ENCODE results near the gene ALCAM.

The ALCAM gene

GRCh38 chr3:105356396-105356795 lies 10.3 kb upstream of the ALCAM start:
- TF ChIP-seq POLR2AphosphoS5 (IDR thresholded peaks at IDR 0.05; ENCODE audit: low read depth, low read length) (no peak), TAF1 (IDR thresholded peaks at IDR 0.05; ENCODE audit: borderline replicate concordance, insufficient read depth, low read length) (no peak), SIN3A (IDR thresholded peaks at IDR 0.05; ENCODE audit: borderline replicate concordance, insufficient read depth, low read length) (no peak), FOXP2 (optimal IDR thresholded peaks at IDR 0.05; ENCODE audit: borderline replicate concordance, extremely low read depth, extremely low read length, insufficient read depth) (no peak)
- TF ChIP-seq, protein P1, sequence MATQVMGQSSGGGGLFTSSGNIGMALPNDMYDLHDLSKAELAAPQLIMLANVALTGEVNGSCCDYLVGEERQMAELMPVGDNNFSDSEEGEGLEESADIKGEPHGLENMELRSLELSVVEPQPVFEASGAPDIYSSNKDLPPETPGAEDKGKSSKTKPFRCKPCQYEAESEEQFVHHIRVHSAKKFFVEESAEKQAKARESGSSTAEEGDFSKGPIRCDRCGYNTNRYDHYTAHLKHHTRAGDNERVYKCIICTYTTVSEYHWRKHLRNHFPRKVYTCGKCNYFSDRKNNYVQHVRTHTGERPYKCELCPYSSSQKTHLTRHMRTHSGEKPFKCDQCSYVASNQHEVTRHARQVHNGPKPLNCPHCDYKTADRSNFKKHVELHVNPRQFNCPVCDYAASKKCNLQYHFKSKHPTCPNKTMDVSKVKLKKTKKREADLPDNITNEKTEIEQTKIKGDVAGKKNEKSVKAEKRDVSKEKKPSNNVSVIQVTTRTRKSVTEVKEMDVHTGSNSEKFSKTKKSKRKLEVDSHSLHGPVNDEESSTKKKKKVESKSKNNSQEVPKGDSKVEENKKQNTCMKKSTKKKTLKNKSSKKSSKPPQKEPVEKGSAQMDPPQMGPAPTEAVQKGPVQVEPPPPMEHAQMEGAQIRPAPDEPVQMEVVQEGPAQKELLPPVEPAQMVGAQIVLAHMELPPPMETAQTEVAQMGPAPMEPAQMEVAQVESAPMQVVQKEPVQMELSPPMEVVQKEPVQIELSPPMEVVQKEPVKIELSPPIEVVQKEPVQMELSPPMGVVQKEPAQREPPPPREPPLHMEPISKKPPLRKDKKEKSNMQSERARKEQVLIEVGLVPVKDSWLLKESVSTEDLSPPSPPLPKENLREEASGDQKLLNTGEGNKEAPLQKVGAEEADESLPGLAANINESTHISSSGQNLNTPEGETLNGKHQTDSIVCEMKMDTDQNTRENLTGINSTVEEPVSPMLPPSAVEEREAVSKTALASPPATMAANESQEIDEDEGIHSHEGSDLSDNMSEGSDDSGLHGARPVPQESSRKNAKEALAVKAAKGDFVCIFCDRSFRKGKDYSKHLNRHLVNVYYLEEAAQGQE (IDR thresholded peaks at IDR 0.05; ENCODE audit: insufficient read depth in 1 of 2, low read depth in 2 of 2, low read length in 2 of 2), result no peak

GRCh38 chr3:105356988-105357387 lies 9.7 kb upstream of the ALCAM start:
- TF ChIP-seq FOXP2 (optimal IDR thresholded peaks at IDR 0.05; ENCODE audit: borderline replicate concordance, extremely low read depth, extremely low read length, insufficient read depth) (no peak), POLR2AphosphoS5 (IDR thresholded peaks at IDR 0.05; ENCODE audit: low read depth, low read length) (no peak), TAF1 (IDR thresholded peaks at IDR 0.05; ENCODE audit: borderline replicate concordance, insufficient read depth, low read length) (no peak), SIN3A (IDR thresholded peaks at IDR 0.05; ENCODE audit: borderline replicate concordance, insufficient read depth, low read length) (no peak)
- TF ChIP-seq, protein P1 (IDR thresholded peaks at IDR 0.05; ENCODE audit: insufficient read depth in 1 of 2, low read depth in 2 of 2, low read length in 2 of 2), result no peak

- TF ChIP-seq SIN3A (IDR thresholded peaks at IDR 0.05; ENCODE audit: borderline replicate concordance, insufficient read depth, low read length) (no peak), TAF1 (IDR thresholded peaks at IDR 0.05; ENCODE audit: borderline replicate concordance, insufficient read depth, low read length) (no peak), FOXP2 (optimal IDR thresholded peaks at IDR 0.05; ENCODE audit: borderline replicate concordance, extremely low read depth, extremely low read length, insufficient read depth) (no peak), POLR2AphosphoS5 (IDR thresholded peaks at IDR 0.05; ENCODE audit: low read depth, low read length) (no peak)
- TF ChIP-seq, protein P1 (IDR thresholded peaks at IDR 0.05; ENCODE audit: insufficient read depth in 1 of 2, low read depth in 2 of 2, low read length in 2 of 2), result no peak
Measured at GRCh38 chr3:105359098-105359762, 7.5 kb upstream of the ALCAM start.

GRCh38 chr3:105360003-105360402 lies 6.7 kb upstream of the ALCAM start:
- TF ChIP-seq FOXP2 (optimal IDR thresholded peaks at IDR 0.05; ENCODE audit: borderline replicate concordance, extremely low read depth, extremely low read length, insufficient read depth), result no peak
- no peak for TF ChIP-seq TAF1 (IDR thresholded peaks at IDR 0.05; ENCODE audit: borderline replicate concordance, insufficient read depth, low read length)
- no peak for TF ChIP-seq POLR2AphosphoS5 (IDR thresholded peaks at IDR 0.05; ENCODE audit: low read depth, low read length)
- no peak for TF ChIP-seq SIN3A (IDR thresholded peaks at IDR 0.05; ENCODE audit: borderline replicate concordance, insufficient read depth, low read length)
- TF ChIP-seq, protein P1 (IDR thresholded peaks at IDR 0.05; ENCODE audit: insufficient read depth in 1 of 2, low read depth in 2 of 2, low read length in 2 of 2), result no peak
